MCF 10A (cell line): Measurements from ENCODE around the gene KCNMB2. TPM values are rescaled to one million over a fixed set of nuclear protein-coding genes. Genes with fewer than 3 reads are reported as not detected.

Source experiments
- BruUV-seq: library from RNA; stranded (reverse); fragments of 400-500 nt; replicated peaks from 2 replicates; lab custom pipeline; 2021; lab: Mats Ljungman, UMichigan
- CTCF ChIA-PET: fragments of 300-600 bp; sonication (Branson Sonifier 250); formaldehyde crosslinking; extraction: SDS; loops from one replicate; lab custom pipeline; 2021; ENCODE audit warnings: antibody characterized with exemption, inconsistent platforms; lab: Yijun Ruan, JAX
- POLR2A ChIA-PET: fragments of 300-600, 350-650 bp; sonication (Branson Sonifier 250); formaldehyde crosslinking; extraction: SDS; loops from one replicate; lab custom pipeline; 2020; ENCODE audit warnings: antibody characterized with exemption, inconsistent platforms; lab: Yijun Ruan, JAX
- DNase-seq: peaks from one replicate; pipeline ENCODE4 v3.0.0-alpha.2; 2018; ENCODE audit not compliant: unreplicated experiment
- H3K27ac Mint-ChIP-seq: one replicate; pipeline ENCODE4 v1.8.0; 2022; ENCODE audit warnings: mild to moderate bottlenecking, low read depth, mixed read lengths; ENCODE audit not compliant: unreplicated experiment
- H3K27me3 Mint-ChIP-seq: one replicate; pipeline ENCODE4 v1.8.0; 2022; ENCODE audit warnings: mixed read lengths; ENCODE audit not compliant: insufficient read depth, unreplicated experiment
- H3K36me3 Mint-ChIP-seq: one replicate; pipeline ENCODE4 v1.8.0; 2022; ENCODE audit warnings: mild to moderate bottlenecking, moderate library complexity, mixed read lengths; ENCODE audit not compliant: insufficient read depth, unreplicated experiment
- H3K4me1 Mint-ChIP-seq: one replicate; pipeline ENCODE4 v1.8.0; 2022; ENCODE audit warnings: mixed read lengths; ENCODE audit not compliant: insufficient read depth, unreplicated experiment
- H3K4me3 Mint-ChIP-seq: one replicate; pipeline ENCODE4 v1.8.0; 2022; ENCODE audit warnings: mild to moderate bottlenecking, moderate library complexity, mixed read lengths; ENCODE audit not compliant: unreplicated experiment
- H3K9me3 Mint-ChIP-seq: one replicate; pipeline ENCODE4 v1.8.0; 2022; ENCODE audit warnings: mixed read lengths; ENCODE audit not compliant: unreplicated experiment
- CTCF ChIP-seq: fragments of 200-600 bp; IDR thresholded peaks from one replicate; pipeline ENCODE4 v1.8.0; 2022; ENCODE audit warnings: antibody characterized with exemption, mild to moderate bottlenecking; ENCODE audit not compliant: unreplicated experiment
- intact Hi-C: fragments of 100-400 bp; cut with micrococcal nuclease; formaldehyde crosslinking; loops from 2 replicates; pipeline ENCODE4 v1.14.1; 2022
- total RNA-seq: library from RNA; stranded (reverse); gene quantifications from 2 replicates; pipeline ENCODE4 v1.2.3, GENCODE V29; 2022

The KCNMB2 gene
- total RNA-seq, 1 experiment from 2014 or later, result not detected

GRCh38 chr3:178525251-178525650 lies 11.0 kb upstream of the KCNMB2 start:
- POLR2A ChIA-PET, result interaction anchor here (0.6 kb wide), 1 partner anchor 93 kb away, joined by 3 read pairs; no protein-coding TSS in a partner anchor
- H3K27me3 Mint-ChIP-seq, result no peaks in the 10 kb centered on the region
- CTCF ChIA-PET, result interaction anchor here (0.6 to 1.3 kb wide), 5 partner anchors 12 to 491 kb away, joined by 3 to 4 read pairs (median 3); no protein-coding TSS in a partner anchor
- no peaks in the 10 kb centered on the region for H3K9me3 Mint-ChIP-seq
- no peaks in the 10 kb centered on the region for H3K4me1 Mint-ChIP-seq
- TF ChIP-seq CTCF, result no peak
- no peak overlapping the region for H3K27ac Mint-ChIP-seq
- H3K36me3 Mint-ChIP-seq, result no peaks in the 10 kb centered on the region
- no peak overlapping the region for H3K4me3 Mint-ChIP-seq
- BruUV-seq, result no TSS peak
- intact Hi-C loops, result no loop called here
- DNase-seq, result no peak

GRCh38 chr3:178526291-178526690 lies 9.9 kb upstream of the KCNMB2 start:
- Mint-ChIP-seq H3K9me3 (no peaks in the 10 kb centered on the region), H3K27ac (no peak overlapping the region), H3K27me3 (no peaks in the 10 kb centered on the region), H3K36me3 (no peaks in the 10 kb centered on the region), H3K4me3 (no peak overlapping the region), H3K4me1 (no peaks in the 10 kb centered on the region)
- BruUV-seq, result no TSS peak
- no peak for DNase-seq
- intact Hi-C loops, result no loop called here
- POLR2A ChIA-PET, result interaction anchor here (1.2 kb wide), 1 partner anchor 22 kb away, joined by 3 read pairs; no protein-coding TSS in a partner anchor
- TF ChIP-seq CTCF, result no peak
- CTCF ChIA-PET, result interaction anchor here (0.6 to 1.3 kb wide), 3 partner anchors 11 to 158 kb away, joined by 3 to 4 read pairs (median 3); no protein-coding TSS in a partner anchor

- Mint-ChIP-seq H3K27me3 (no peaks in the 10 kb centered on the region), H3K4me3 (no peak overlapping the region), H3K4me1 (no peaks in the 10 kb centered on the region), H3K9me3 (no peaks in the 10 kb centered on the region), H3K27ac (no peak overlapping the region), H3K36me3 (no peaks in the 10 kb centered on the region)
- CTCF ChIA-PET, result no interaction called here
- POLR2A ChIA-PET, result no interaction called here
- TF ChIP-seq CTCF, result no peak
- BruUV-seq, result no TSS peak
- intact Hi-C loops, result no loop called here
- DNase-seq, result no peak
Measured at GRCh38 chr3:178527981-178528380, 8.3 kb upstream of the KCNMB2 start.

- no peaks in the 10 kb centered on the region for H3K36me3 Mint-ChIP-seq
- no peak overlapping the region for H3K27ac Mint-ChIP-seq
- intact Hi-C loops, result no loop called here
- BruUV-seq, result no TSS peak
- no peak overlapping the region for H3K4me3 Mint-ChIP-seq
- H3K9me3 Mint-ChIP-seq, result no peaks in the 10 kb centered on the region
- DNase-seq, result no peak
- H3K4me1 Mint-ChIP-seq, result no peaks in the 10 kb centered on the region
- POLR2A ChIA-PET, result no interaction called here
- CTCF ChIA-PET, result interaction anchor here (0.7 kb wide), 1 partner anchor 412 kb away, joined by 3 read pairs; no protein-coding TSS in a partner anchor
- H3K27me3 Mint-ChIP-seq, result no peaks in the 10 kb centered on the region
- no peak for TF ChIP-seq CTCF
Measured at GRCh38 chr3:178529606-178530225, 6.5 kb upstream of the KCNMB2 start.
